ENCODE results near the gene RALGPS1.
A peak's percentile ranks its signal among the peaks of the same experiment; 100 is the strongest.

RALGPS1 gene

GRCh38 chr9:126947529-126947928, 32.9 kb downstream of the RALGPS1 start:
- no peak overlapping the region for H3K4me3 ChIP-seq (replicated peaks in 1 of 2; ENCODE audit: low read depth in 2 of 2, low read length in 2 of 2)
- DNase-seq (ENCODE audit: low read depth in 2 of 2): no peak
- TF ChIP-seq CTCF (IDR thresholded peaks at IDR 0.05; ENCODE audit: low read depth, low read length): no peak

DNA sequence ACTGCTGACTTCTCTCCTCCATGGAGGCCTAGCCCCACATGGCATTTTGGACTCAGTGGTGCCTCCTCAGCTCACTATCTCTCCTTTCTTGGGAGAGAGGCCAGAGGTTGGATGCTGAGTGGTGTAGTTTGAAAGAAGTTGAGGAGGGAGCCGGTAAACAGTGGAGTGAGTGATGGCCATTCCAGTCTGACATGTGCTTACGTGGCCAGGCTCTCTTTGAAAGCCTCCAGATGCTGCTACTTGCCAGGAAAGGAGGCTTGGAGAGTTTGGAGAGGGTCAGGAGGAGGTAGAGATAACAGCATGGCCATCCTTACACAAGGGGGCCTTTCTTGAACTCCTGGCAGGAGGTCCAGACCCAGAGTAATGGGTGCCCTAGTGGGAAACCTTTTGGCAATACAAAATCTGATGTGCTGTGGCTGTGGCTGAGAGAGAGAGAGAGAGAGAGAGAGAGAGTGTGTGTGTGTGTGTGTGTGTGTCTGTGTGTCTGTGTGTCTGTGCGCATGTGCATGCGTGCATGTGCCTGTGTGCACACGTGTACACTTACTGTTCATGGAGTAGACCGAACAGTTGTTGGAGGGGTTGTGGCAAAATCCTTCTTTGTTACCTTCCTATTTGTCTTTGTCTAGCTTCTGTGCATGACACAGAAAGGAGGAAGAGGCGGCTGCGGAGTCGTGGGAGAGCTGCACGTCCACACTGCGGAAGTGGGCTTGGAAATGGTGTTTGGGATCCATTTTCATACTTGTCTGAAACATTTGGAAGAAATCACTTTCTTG, 37.8 kb downstream of the RALGPS1 start:
- no peak overlapping the region for H3K4me3 ChIP-seq (replicated peaks in 1 of 2; ENCODE audit: low read depth in 2 of 2, low read length in 2 of 2)
- peak; percentile 15 to 61 for DNase-seq (ENCODE audit: low read depth in 2 of 2)
- TF ChIP-seq CTCF (IDR thresholded peaks at IDR 0.05; ENCODE audit: low read depth, low read length): no peak

GRCh38 chr9:126953041-126953809, 38.6 kb downstream of the RALGPS1 start:
- peak; percentile 48 to 63 for DNase-seq (ENCODE audit: low read depth in 2 of 2)
- TF ChIP-seq CTCF (IDR thresholded peaks at IDR 0.05; ENCODE audit: low read depth, low read length): no peak
- no peak overlapping the region for H3K4me3 ChIP-seq (replicated peaks in 1 of 2; ENCODE audit: low read depth in 2 of 2, low read length in 2 of 2)

- no peak for TF ChIP-seq CTCF (IDR thresholded peaks at IDR 0.05; ENCODE audit: low read depth, low read length)
- no peak for DNase-seq (ENCODE audit: low read depth in 2 of 2)
Measured at GRCh38 chr9:126955811-126956210, 41.2 kb downstream of the RALGPS1 start.

GRCh38 chr9:126956917-126957686, 42.5 kb downstream of the RALGPS1 start:
- no peak overlapping the region for H3K4me3 ChIP-seq (replicated peaks in 1 of 2; ENCODE audit: low read depth in 2 of 2, low read length in 2 of 2)
- DNase-seq (ENCODE audit: low read depth in 2 of 2): peak; percentile 35 to 40
- TF ChIP-seq CTCF (IDR thresholded peaks at IDR 0.05; ENCODE audit: low read depth, low read length): no peak

More at GRCh38 chr9:126955811-126956210, 41.2 kb downstream of the RALGPS1 start:
- H3K4me3 ChIP-seq (replicated peaks in 1 of 2; ENCODE audit: low read depth in 2 of 2, low read length in 2 of 2): no peak overlapping the region

- TF ChIP-seq CTCF (IDR thresholded peaks at IDR 0.05; ENCODE audit: low read depth, low read length): no peak
- no peak overlapping the region for H3K4me3 ChIP-seq (replicated peaks in 1 of 2; ENCODE audit: low read depth in 2 of 2, low read length in 2 of 2)
- peak; percentile 8 to 36 for DNase-seq (ENCODE audit: low read depth in 2 of 2)
Measured at GRCh38 chr9:126957687-126958053, 43.1 kb downstream of the RALGPS1 start.
